Forelimb muscle (tissue), 1 donor: ENCODE measurements around the gene ST3GAL4. TPM values are rescaled to one million over a fixed set of nuclear protein-coding genes. Genes with fewer than 3 reads are reported as not detected.

Experiments used
- DNase-seq: peaks from one replicate; pipeline ENCODE4 v3.0.0-alpha.2; 2013; ENCODE audit warnings: low read depth
- polyA plus RNA-seq: library from polyadenylated mRNA; unstranded; fragments of 120-200 nt; gene quantifications from one replicate; pipeline ENCODE4 v1.2.1, GENCODE V29; 2013; ENCODE audit not compliant: insufficient read length

The ST3GAL4 gene
- polyA plus RNA-seq, 1 donor, result 27.2 TPM

DNA sequence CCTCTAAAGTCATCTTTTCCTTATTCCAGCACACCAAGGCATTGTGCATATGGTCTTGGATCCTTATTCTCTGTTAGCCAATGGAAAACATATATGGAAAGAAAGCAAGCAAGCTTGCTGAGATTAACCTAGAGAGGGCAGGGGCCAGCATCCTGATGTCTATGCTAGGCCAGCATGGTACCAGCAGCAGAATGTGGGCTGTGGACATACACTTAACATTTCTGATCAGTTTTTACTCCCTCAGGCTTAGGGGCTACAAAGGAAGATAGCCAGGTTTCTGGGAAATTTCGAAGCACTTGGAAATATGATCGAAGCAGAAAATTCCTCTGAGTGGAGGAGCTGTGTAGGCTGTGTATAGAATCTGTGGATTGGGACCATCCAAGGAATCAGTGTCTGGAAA is 67.0 kb downstream of the ST3GAL4 start:
- no peak for DNase-seq

DNA sequence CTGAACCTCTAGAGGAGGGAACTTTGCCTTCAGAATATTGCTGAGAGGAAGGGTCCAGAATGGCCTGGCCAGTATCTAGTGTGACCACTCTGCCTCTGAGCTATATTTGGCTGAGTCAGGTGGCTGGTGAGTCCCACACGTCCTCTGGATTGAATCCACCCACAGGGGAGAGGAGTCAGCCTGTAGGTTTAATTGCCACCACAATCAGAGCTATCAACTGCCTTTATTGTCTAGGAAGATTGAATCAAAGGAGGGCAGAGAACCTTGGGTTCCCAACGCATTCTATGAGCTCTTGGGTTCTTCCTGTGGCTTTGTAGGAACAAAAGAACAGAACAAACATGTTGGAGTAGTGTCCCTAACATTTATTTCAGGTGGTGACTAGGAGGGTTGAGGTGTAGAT is 67.7 kb downstream of the ST3GAL4 start:
- DNase-seq, result no peak

DNA sequence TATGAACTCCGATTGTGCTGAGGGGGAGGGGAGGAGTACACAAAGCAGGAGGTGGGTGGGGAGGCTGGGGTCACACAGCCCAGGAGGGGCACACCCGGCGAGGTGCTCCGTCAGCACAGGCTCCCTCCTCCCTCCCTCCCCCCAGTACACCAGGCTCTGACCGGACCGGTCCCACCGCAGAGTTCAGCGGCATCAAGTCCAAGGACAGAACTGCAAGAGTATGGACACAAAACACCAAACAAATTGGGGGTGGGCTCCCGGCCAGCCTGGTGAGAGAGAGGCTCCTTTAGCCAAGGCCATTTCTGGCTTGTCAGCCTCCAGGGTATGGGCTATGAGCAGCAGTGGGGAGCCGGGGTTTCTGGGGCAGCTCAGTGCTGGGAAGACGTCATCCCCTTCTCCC is 68.3 kb downstream of the ST3GAL4 start:
- no peak for DNase-seq

DNA sequence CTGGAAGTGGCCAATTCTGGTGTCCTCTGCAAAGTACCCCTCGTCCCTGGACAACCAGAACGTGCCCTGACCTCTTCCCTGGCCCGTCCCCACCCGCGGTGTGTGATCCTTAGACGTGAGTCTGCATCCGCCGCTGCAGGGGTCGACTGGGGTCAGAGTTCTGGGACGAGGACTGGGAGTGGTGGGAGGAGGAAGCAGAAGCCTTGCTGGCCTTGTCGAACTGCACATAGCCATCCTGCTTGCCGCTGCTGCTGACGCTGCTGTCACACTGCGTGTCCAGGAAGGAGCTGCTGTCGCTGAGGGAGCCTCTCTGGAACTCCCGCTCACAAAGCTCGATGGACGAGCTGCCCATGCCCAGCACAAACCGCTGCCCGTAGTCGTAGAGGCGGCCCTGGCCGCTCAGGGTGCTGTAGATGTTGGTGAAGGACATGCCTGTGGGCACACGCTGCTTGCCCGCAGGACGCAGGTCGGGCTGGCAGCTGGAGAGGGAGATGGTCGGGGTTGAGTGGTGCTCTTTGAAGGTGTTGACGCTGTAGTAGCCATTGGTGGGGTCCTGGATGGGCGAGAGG is 69.1 kb downstream of the ST3GAL4 start:
- no peak for DNase-seq

DNA sequence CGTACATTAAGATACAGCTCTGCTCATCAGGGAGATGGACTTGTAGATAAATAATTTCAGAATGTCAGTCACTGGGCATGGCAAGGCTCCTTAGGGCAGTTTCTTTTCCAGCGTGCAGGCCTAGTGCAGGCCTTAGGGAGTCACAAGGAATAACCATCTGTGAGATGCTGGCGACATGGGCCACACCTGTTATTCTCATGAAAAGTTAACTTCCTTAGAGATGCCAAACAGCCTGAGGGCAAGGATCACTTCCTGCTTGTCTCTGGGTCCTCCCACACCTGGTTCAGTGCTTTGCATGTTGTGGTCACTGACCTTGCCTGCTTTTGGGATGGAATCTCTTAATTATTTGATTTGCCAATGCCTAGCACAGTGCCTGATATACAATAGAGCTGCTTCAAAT is 70.6 kb downstream of the ST3GAL4 start:
- no peak for DNase-seq

DNA sequence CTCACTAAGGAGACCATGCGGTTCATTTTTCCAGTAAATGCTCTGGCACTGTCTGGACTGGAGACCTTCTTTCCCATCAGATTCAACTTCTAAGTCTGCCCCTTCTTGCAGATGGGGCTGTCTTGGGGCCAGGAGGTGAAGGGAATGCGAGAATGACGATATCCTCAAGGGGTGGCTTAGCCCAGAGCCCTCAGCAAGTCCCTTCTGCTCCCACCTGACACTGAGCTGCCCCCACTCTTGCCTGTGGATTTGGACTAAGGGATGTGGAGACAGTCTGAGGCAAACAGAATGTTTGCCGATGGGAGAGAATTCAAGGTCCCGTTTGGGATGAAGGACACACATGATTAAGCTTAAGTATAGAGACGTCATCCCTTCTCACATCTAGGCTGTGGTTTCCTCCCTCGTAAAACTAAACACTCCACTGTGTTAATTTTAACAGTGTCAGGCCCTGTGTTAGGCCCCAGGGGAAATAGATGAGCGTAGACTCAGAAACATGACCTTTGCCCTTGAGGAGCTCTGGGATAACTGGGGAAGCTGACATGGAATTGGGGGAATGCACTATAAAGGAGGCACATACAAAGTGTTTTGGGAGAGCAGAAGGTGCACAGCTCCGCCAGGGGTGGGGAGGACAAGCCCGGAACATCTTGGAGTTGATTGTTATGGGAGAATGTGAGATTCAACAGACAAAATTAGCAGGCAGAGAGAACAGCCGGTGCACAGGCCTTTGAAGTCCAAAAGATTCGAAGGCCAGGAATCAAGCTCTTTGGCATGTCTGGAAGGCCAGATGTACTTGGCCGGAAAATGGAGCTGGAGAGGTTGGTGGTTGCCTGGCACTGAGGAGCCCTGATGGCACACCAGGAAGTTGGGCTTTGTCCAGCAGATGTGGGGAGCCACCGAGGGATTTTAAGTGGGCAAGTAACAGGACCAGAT is 71.6 kb downstream of the ST3GAL4 start:
- DNase-seq, result no peak

DNA sequence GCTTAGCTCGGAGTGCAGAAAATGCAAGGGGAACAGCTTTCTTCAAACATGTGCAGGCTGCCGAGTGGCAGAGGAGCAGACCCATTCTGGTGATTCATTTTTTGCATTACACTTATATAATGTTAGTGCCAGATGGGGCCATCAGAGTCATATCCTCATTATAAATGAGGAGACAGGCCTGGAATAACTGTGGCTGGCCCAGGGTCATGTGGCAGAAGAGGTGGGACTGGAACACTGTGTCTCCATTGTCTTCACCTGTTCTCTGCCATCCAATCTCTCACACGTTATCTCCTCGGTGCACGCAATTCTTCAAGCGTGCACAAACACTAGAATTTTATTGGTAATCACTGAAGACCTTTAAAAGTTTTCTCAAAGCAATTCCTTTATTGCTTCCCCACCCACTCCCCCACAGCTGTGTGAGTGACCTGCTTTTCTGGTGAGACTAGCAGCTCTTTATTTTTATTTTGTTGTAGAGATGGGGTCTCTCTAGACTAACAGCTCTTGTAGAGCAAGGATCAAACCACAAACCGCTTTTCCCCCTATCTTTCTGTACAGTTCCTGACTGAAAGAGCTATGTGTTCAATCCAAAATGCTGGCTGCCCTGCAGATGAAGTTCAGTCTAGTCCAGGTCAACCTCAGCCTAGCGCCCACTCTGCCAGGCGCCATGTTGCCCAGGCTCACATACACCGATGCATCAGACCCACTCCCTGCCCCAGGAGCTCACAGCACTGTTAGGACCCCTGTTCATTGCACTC is 75.3 kb downstream of the ST3GAL4 start:
- DNase-seq, result no peak

- DNase-seq, result no peak
Observed at GRCh38 chr11:126431401-126432064, 76.0 kb downstream of the ST3GAL4 start.

GRCh38 chr11:126432065-126432461 is 76.6 kb downstream of the ST3GAL4 start:
- DNase-seq, result no peak

GRCh38 chr11:126432525-126432924 is 77.0 kb downstream of the ST3GAL4 start:
- DNase-seq, result no peak

GRCh38 chr11:126433244-126433846 is 77.9 kb downstream of the ST3GAL4 start:
- no peak for DNase-seq

- DNase-seq, result no peak
Observed at GRCh38 chr11:126433989-126434949, 78.8 kb downstream of the ST3GAL4 start.

DNA sequence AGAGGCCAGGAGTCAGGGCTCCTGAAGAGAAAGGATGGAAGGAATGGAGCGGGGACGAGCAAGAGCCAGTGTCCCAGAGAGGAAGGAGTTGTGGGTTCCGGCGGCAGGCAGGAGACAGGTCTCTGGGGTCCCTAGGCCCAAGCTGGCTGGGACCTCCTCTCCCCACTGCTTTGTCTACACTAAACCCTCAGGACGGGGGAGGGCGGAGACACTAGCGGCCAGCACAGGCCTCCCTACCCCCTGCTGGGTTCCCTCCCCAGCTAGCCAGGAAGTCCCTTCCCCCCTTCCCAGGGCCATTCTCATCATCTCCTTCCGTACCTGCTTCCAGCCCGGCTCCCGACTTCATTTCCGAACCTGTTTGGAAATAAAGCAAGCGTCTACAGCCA is 79.5 kb downstream of the ST3GAL4 start:
- no peak for DNase-seq

- no peak for DNase-seq
Observed at GRCh38 chr11:126436209-126436755, 80.8 kb downstream of the ST3GAL4 start.

DNA sequence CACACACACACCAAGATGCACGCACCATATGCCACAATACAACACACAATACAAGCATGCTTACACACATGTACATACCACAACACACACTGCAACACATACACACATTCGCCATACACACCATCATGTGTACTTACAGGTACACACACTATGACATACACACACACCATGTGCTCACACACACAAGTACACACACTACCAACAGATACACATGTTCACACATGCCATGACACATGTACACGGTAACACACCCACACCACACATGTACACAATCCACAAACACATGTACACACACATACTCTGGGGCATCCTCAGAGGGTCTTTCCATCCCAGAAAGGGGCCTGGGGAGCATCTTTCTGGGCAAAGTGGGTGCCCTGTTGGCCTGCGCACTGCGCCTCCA is 82.2 kb downstream of the ST3GAL4 start:
- no peak for DNase-seq

DNA sequence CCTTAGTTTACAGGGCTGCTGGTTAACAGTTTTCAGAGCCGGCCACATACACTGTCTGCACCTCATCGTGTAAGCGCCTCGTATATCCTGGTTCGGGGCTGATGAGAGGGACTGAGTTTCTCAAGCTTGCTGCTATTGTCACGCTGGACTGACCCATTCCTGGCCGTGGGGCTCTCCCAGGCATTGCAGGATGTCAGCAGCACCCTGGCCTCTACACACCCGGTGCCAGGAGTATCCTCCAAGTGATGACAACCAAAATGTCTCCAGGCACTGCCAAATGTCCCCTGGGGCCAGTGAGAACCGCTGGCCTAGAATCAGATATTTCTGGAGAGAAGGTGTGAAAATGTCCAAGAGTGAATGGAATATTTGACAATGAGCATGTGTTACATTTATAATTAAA is 82.8 kb downstream of the ST3GAL4 start:
- no peak for DNase-seq

- no peak for DNase-seq
Observed at GRCh38 chr11:126438691-126439090, 83.2 kb downstream of the ST3GAL4 start.

GRCh38 chr11:126440276-126440675 is 84.8 kb downstream of the ST3GAL4 start:
- DNase-seq, result no peak

- DNase-seq, result no peak
Observed at GRCh38 chr11:126440792-126441514, 85.5 kb downstream of the ST3GAL4 start.
